NB4 (cell line): ENCODE measurements around the gene PIP5K1C.
"Not testable (repeated sequence)": the region's sequence is repeated elsewhere in the genome, so short reads cannot be mapped to it uniquely, and the experiment has no call there.

Experiments
- DNase-seq: peaks from one replicate; pipeline ENCODE4 v3.0.0; 2010; ENCODE audit warnings: low read depth
- H3K4me3 ChIP-seq: one replicate; pipeline ENCODE4 v1.5.1; 2011; ENCODE audit warnings: mild to moderate bottlenecking, low read depth, low read length, moderate library complexity
- CTCF ChIP-seq: IDR thresholded peaks from one replicate; pipeline ENCODE4 v1.5.1; 2012; ENCODE audit warnings: low read depth, low read length
- MAX ChIP-seq: IDR thresholded peaks from 2 replicates; pipeline ENCODE4 v1.6.1; 2011; ENCODE audit warnings: low read depth, low read length
- MYC ChIP-seq: IDR thresholded peaks from 2 replicates; pipeline ENCODE4 v1.6.1; 2011; ENCODE audit warnings: low read depth, low read length
- POLR2A ChIP-seq: IDR thresholded peaks from 2 replicates; pipeline ENCODE4 v1.6.1; 2011; ENCODE audit warnings: mild to moderate bottlenecking; ENCODE audit not compliant: insufficient read length; ENCODE audit errors: extremely low read depth

Gene PIP5K1C

DNA sequence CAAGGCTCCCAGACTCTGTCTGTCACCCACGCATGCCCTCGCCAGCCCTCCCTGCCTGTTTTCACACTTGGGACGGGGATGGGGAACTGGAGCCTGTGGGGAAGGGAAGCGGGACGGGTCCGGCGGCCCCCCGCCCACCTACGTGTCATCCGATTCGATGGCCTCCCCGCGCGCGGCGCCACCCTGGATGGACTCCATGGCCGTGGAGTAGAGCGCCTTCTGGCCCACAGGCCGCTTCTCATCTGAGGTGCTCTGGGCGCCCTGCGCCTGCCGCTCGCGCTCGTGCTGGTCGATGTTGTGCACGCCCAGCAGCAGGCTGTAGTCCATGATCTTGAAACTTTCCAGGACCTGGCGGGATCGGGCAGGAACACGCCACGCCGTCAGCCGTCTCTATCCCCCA, 48.6 kb downstream of the PIP5K1C start:
- no peak for DNase-seq
- no peak for TF ChIP-seq CTCF
- TF ChIP-seq POLR2A = no peak
- no peak for TF ChIP-seq MAX
- TF ChIP-seq MYC = no peak
- no peak overlapping the region for H3K4me3 ChIP-seq

- no peak overlapping the region for H3K4me3 ChIP-seq
- TF ChIP-seq MYC (no peak), CTCF (no peak), MAX (no peak), POLR2A (no peak)
- DNase-seq = no peak
Observed at GRCh38 chr19:3649888-3650287, 50.4 kb downstream of the PIP5K1C start.

GRCh38 chr19:3648037-3648905, 52.0 kb downstream of the PIP5K1C start:
- no peak overlapping the region for H3K4me3 ChIP-seq
- TF ChIP-seq MYC (no peak), CTCF (no peak), MAX (no peak), POLR2A (no peak)
- no peak for DNase-seq

DNA sequence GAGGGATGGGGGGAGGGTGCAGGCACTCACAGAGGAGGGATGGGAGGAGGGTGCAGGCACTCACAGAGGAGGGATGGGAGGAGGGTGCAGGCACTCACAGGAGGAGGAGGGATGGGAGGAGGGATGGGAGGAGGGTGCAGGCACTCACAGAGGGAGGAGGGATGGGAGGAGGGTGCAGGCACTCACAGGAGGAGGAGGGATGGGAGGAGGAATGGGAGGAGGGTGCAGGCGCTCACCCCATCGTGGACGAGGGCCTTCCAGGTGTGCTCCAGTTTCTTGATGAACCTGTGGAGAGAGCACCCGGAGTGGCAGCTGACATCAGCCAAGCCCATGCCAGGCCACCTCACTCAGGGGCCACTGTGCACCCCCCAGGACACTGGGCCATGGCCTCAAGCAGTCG, 53.2 kb downstream of the PIP5K1C start:
- not testable (repeated sequence) for DNase-seq, H3K4me3 ChIP-seq

- DNase-seq = no peak
- TF ChIP-seq CTCF (no peak), MYC (no peak), POLR2A (no peak), MAX (no peak)
- H3K4me3 ChIP-seq = no peak overlapping the region
Observed at GRCh38 chr19:3646336-3647092, 53.8 kb downstream of the PIP5K1C start.

GRCh38 chr19:3645726-3646125, 54.5 kb downstream of the PIP5K1C start:
- no peak for TF ChIP-seq POLR2A
- no peak for TF ChIP-seq MYC
- no peak for TF ChIP-seq CTCF
- no peak for TF ChIP-seq MAX
- no peak for DNase-seq
- H3K4me3 ChIP-seq = no peak overlapping the region
